ENCODE results near the gene LRP5.

The LRP5 gene

DNA sequence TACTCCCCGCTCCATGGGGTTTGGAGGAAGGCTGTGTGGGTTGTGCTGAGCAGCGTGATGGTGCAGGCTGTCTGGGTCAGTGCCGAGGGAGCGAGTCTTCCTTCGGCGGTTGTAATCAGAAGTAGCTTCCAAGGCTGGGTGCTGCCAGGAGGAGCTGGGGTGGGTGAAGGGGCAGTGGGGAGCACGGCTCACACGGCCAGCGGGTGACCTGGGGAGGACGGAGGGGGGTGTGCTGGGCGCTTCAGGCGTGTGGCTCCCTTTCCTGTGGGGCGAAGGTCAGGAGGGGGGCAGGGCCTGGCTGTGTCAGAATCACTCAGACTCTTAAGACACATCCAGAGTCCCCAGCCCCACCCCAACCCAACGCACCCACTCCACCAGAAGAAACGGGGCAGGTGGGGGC is 60.2 kb downstream of the LRP5 start:
- FAIRE-seq = no peak

- FAIRE-seq = no peak
Measured at GRCh38 chr11:68373189-68373814, 60.9 kb downstream of the LRP5 start.

DNA sequence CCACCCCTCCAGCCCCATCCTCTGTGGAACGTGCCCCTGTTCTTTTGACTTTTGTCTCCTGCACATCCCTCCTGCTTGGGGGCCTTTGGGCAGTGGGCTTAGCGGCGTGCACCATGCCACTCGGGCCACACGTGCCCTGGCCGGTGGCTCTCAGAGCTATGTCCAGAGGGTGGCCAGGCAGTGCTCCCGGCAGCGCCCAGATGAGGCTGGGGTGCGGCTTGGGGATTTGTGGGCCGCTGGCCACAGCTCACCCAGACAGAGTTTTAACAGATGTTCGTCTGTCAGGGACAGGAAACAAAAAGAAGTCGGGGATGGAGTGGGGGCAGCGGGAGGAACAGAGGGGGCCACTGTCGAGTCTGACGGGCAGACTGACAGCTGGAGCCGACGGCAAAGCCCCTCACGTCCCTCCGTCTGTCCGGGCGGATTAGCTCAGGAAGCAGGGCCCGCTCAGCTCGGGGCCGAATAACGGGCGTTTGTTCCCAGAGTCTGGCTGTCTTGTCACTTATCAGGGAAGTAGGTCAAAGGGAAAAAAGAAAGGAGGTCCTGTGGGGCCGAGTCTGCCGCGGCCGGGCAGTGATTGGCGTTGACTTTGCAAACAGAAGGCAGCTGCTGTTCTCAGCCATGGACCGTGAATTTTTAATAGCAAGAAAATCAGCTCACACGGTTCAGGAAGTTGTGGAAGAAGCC is 61.6 kb downstream of the LRP5 start:
- FAIRE-seq = no peak

- no peak for FAIRE-seq
Measured at GRCh38 chr11:68374531-68374930, 62.1 kb downstream of the LRP5 start.

DNA sequence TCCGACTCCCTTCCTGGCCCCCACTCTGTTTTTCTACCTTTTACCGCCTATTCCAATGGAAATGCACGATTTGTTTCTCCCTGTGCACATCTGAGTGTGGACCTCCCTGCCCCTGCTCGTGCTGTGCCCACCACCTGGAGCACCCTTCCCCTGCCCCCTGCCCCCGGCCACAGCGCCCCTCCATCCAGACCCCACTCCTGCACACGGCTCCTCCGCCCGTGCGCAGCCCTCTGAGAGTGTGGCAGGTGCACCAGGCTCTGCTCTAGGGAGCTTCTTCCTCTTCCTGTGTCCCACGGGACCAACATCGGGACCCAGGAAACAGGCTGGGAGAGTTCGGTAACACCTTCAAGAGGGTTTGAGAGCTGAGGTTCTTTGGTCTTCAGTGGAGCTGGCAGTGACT is 62.9 kb downstream of the LRP5 start:
- FAIRE-seq = no peak

DNA sequence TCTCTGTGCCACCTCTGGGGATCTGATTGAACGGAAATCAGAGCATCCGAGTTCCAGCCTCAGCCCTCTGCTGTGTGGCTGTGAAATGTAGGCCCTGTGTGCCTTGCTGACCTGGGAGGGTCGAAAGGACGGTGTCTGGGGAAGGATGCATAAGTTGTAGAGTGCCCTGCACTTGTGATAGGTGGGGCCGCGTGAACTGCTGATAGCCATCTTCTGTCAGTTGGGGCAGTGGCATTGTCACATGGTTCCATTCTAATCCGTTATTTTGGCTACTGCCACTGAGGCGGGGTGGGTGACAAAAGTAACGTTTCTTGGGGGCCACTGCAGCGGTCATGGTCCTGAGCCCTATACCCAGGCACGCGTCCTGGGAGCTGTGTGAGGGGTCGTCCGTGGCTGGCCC is 63.4 kb downstream of the LRP5 start:
- no peak for FAIRE-seq

- FAIRE-seq = no peak
Measured at GRCh38 chr11:68377389-68377795, 65.0 kb downstream of the LRP5 start.

GRCh38 chr11:68379206-68379605 is 66.8 kb downstream of the LRP5 start:
- FAIRE-seq = no peak

GRCh38 chr11:68380786-68381622 is 68.6 kb downstream of the LRP5 start:
- no peak for FAIRE-seq

DNA sequence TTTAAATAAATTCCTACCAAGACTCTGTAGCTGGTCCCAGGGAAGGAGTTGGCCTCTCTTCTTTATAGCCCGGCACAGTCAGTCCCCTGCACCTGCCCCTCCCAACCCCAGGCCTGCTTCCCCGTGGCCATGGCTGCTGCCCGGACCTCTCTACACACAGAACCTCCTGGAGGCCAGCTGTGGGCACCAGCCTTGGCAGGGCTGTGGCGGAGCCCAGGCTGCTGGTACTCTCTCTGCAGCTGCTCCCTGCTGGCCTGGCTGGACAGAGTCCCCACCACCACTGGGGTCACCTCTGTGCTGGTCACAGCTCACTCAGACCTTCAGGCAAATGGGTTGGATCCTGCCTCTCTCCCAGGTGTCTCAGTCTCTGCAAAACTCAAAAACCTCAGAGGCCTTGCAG is 69.3 kb downstream of the LRP5 start:
- no peak for FAIRE-seq

GRCh38 chr11:68382358-68382998 is 70.1 kb downstream of the LRP5 start:
- FAIRE-seq = no peak

GRCh38 chr11:68383976-68384501 is 71.6 kb downstream of the LRP5 start:
- FAIRE-seq = no peak

DNA sequence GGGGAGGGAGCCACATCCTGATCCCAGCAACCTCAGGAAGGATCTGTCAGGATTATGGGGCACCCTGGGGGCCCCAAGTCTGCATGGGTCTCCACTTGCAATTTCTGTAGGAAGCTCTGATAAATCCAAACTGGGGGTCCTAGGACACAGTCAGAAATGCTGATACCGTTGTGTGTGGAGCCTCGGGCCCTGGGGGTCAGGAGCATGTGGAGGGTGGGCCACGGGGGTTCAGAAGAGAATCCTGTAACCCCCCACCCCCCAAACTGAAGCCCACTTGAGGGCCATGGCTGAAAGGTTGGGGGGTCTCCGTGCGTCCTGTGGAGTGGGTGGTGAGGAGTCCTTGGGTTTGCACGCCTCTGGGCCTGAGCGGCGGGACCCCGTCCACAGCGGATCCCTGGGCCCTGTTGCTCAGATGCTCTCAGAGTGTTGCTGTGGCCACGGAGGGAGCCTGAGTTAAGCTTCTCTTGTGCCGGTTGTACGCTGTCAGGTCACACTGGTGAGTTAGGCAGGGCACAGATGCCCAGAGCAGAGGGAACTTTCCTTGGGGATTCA is 72.2 kb downstream of the LRP5 start:
- no peak for FAIRE-seq

- no peak for FAIRE-seq
Measured at GRCh38 chr11:68385128-68385527, 72.7 kb downstream of the LRP5 start.

GRCh38 chr11:68386331-68386978 is 74.1 kb downstream of the LRP5 start:
- no peak for FAIRE-seq

DNA sequence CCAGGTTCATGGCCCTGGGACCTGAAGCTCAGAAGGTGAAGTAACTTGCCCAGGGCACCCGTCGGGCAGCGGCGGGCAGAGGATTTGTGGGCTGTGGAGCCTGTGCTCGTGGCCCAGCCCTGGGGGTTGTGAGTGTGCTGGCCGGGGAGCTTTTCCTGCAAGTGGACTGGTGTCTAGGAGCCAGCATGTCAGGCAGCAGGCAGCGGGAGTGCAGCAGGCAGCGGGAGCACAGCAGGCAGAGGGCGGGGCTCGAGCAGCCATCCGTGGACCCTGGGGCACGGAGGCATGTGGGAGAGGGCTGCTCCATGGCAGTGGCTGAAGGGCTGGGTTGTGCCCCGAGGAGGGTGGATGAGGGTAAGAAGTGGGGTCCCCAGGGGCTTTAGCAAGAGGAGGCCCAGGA is 75.4 kb downstream of the LRP5 start:
- no peak for FAIRE-seq

DNA sequence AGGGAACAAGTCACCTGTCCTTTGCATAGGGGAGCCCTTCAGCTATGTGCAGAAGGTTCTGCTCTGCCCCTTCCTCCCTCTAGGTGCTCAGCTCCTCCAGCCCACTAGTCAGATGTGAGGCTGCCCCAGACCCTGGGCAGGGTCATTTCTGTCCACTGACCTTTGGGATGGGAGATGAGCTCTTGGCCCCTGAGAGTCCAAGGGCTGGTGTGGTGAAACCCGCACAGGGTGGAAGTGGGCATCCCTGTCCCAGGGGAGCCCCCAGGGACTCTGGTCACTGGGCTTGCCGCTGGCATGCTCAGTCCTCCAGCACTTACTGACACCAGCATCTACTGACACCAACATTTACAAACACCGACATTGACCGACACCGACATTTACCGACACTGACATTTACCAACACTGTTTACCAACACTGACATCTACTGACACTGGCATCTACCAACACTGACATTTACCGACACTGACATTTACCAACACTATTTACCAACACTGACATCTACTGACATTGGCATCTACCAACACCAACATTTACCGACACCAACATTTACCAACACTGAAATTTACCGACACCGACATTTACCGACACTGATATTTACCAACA is 76.3 kb downstream of the LRP5 start:
- FAIRE-seq = no peak

DNA sequence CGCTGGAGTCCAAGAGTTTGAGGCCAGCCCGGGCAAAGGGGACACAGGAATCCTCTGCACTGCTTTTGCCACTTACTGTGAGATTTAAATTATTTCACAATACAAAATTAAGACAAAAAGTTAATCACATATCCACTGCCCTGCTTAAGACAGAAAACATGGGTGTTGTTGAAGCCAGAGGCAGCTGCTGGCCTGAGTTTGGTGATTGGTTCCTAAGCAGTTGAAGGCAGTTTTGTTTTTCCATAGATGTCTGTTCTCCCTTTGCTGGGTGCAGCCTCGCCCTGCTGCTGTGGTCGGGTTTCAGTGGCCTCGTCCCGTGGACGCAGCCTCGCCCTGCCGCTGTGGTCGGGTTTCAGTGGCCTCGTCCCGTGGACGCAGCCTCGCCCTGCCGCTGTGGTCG is 77.9 kb downstream of the LRP5 start:
- FAIRE-seq = no peak

- no peak for FAIRE-seq
Measured at GRCh38 chr11:68392822-68393221, 80.4 kb downstream of the LRP5 start.

DNA sequence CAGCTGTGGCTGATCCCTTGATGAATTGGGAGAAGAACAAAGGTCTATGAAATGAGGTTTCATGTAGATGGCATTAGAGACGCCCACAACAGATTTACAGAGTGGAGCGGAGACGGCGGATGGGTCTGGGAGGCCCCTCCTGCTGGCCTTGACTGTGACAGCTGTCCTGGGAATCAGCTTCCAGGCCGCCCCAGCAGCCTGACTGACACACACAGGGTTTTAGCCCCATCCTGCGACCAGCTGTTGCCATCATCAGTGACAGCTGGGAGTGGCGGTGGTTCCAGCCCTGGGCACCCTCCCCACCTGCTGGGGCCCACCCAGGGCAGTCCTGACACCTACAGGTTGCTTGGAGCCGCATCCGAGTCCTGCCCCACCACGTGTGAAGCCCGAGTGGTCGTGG is 84.1 kb downstream of the LRP5 start:
- no peak for FAIRE-seq

DNA sequence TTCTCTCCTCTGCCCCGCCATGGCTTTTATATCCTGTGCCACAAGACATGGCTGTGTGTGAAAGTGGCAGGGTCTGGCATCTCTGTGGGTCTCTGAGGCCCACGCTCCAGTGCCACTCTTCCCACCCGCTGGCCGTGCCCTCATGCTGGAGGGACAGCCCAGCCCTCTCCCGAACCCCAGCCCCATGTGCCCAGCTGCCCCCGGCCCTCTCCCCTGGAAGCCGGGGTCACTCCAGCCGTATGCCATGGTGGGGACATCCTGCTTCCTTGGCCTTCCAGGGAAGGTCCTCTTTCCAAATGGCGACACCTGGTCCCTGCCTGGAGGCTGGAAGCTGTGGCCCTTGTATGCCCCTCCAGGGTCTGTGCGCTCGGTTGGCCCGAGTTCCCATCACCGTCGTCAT is 84.9 kb downstream of the LRP5 start:
- FAIRE-seq = no peak
